GM18508 (cell line): ENCODE measurements around the gene LRRC10B.

Experiments
- ATAC-seq: cut with Tn5 transposase; IDR thresholded peaks from one replicate; pipeline ENCODE4 v1.9.1; 2021; ENCODE audit warnings: moderate number of reproducible peaks; ENCODE audit not compliant: insufficient read depth, unreplicated experiment

The LRRC10B gene

GRCh38 chr11:61486011-61486620 lies 22.4 kb upstream of the LRRC10B start:
- ATAC-seq = no peak

- no peak for ATAC-seq
These were observed 21.8 kb upstream of the LRRC10B start for GRCh38 chr11:61486779-61487178.

GRCh38 chr11:61487342-61488025 lies 21.1 kb upstream of the LRRC10B start:
- no peak for ATAC-seq

GRCh38 chr11:61488651-61489291 lies 19.8 kb upstream of the LRRC10B start:
- ATAC-seq = no peak

GRCh38 chr11:61489833-61490721 lies 18.5 kb upstream of the LRRC10B start:
- ATAC-seq = no peak

GRCh38 chr11:61491736-61492395 lies 16.7 kb upstream of the LRRC10B start:
- no peak for ATAC-seq

GRCh38 chr11:61494381-61494961 lies 14.1 kb upstream of the LRRC10B start:
- ATAC-seq = no peak

- no peak for ATAC-seq
These were observed 12.5 kb upstream of the LRRC10B start for GRCh38 chr11:61495801-61496601.

GRCh38 chr11:61496602-61497400 lies 11.7 kb upstream of the LRRC10B start:
- ATAC-seq = no peak

- no peak for ATAC-seq
These were observed 11.1 kb upstream of the LRRC10B start for GRCh38 chr11:61497473-61497872.

- ATAC-seq = no peak
These were observed 10.7 kb upstream of the LRRC10B start for GRCh38 chr11:61497876-61498275.

- no peak for ATAC-seq
These were observed 9.7 kb upstream of the LRRC10B start for GRCh38 chr11:61498767-61499341.

- no peak for ATAC-seq
These were observed 8.6 kb upstream of the LRRC10B start for GRCh38 chr11:61499816-61500491.

- ATAC-seq = no peak
These were observed 6.0 kb upstream of the LRRC10B start for GRCh38 chr11:61502522-61502921.

GRCh38 chr11:61503135-61503770 lies 5.3 kb upstream of the LRRC10B start:
- ATAC-seq = no peak

GRCh38 chr11:61505106-61505505 lies 3.4 kb upstream of the LRRC10B start:
- no peak for ATAC-seq

- ATAC-seq = no peak
These were observed 2.9 kb upstream of the LRRC10B start for GRCh38 chr11:61505640-61506155.
